Lower leg skin (tissue), 3 donors: ENCODE measurements around the gene TMEM163.

Source experiments
- CTCF ChIP-seq, 3 donors: fragments of 450-650 bp; IDR thresholded peaks; one replicate each; pipeline ENCODE4 v1.5.1; 2016; ENCODE audit warnings: antibody characterized with exemption in 3 of 3, mild to moderate bottlenecking in 3 of 3, moderate library complexity in 2 of 3
- POLR2A ChIP-seq, 2 donors: fragments of 450-650 bp; IDR thresholded peaks; one replicate each; pipeline ENCODE4 v1.6.1; 2016 to 2017; ENCODE audit warnings: antibody characterized with exemption in 2 of 2, mild to moderate bottlenecking in 1 of 2, moderate library complexity in 1 of 2

- TF ChIP-seq CTCF (IDR thresholded peaks at IDR 0.05) (no peak), POLR2A (IDR thresholded peaks at IDR 0.05) (no peak)
These were observed 300.7 kb downstream of the TMEM163 start for GRCh38 chr2:134417968-134418582.
